Stomach (tissue), 4 donors: Measurements from ENCODE around the gene BZW1.

Experiments
- CTCF ChIP-seq, 7 experiments: fragments of 450-650 bp in 4 of 7; fragments of 200-600 bp in 3 of 7; sonication (generic) in 3 of 7; IDR thresholded peaks; one replicate each; pipeline ENCODE4 v1.5.1; 2016 to 2019; ENCODE audit warnings: antibody characterized with exemption in 7 of 7, control low read depth in 2 of 7, mild to moderate bottlenecking in 1 of 7
- POLR2A ChIP-seq, 4 donors: fragments of 450-650 bp; IDR thresholded peaks; one replicate each; pipeline ENCODE4 v1.6.1; 2016; ENCODE audit warnings: antibody characterized with exemption in 4 of 4, control low read depth in 2 of 4, mild to moderate bottlenecking in 1 of 4, moderate library complexity in 1 of 4
- POLR2AphosphoS5 ChIP-seq, 3 donors: sonication (generic); formaldehyde crosslinking; IDR thresholded peaks; one replicate each; pipeline ENCODE4 v1.6.1; 2016; ENCODE audit warnings: antibody characterized with exemption in 3 of 3

- no peak for TF ChIP-seq CTCF (IDR thresholded peaks at IDR 0.05)
- TF ChIP-seq POLR2AphosphoS5 (IDR thresholded peaks at IDR 0.05), result no peak
- TF ChIP-seq POLR2A (IDR thresholded peaks at IDR 0.05), result no peak
Observed at GRCh38 chr2:200863782-200864175, 52.1 kb downstream of the BZW1 start.
